ENCODE measurements around the gene HGS.
"Not testable (repeated sequence)": the region's sequence is repeated elsewhere in the genome, so short reads cannot be mapped to it uniquely, and the experiment has no call there.

- TF ChIP-seq, protein P1, sequence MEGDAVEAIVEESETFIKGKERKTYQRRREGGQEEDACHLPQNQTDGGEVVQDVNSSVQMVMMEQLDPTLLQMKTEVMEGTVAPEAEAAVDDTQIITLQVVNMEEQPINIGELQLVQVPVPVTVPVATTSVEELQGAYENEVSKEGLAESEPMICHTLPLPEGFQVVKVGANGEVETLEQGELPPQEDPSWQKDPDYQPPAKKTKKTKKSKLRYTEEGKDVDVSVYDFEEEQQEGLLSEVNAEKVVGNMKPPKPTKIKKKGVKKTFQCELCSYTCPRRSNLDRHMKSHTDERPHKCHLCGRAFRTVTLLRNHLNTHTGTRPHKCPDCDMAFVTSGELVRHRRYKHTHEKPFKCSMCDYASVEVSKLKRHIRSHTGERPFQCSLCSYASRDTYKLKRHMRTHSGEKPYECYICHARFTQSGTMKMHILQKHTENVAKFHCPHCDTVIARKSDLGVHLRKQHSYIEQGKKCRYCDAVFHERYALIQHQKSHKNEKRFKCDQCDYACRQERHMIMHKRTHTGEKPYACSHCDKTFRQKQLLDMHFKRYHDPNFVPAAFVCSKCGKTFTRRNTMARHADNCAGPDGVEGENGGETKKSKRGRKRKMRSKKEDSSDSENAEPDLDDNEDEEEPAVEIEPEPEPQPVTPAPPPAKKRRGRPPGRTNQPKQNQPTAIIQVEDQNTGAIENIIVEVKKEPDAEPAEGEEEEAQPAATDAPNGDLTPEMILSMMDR (IDR thresholded peaks at IDR 0.05): not testable (repeated sequence)
- not testable (repeated sequence) for TF ChIP-seq POLR2AphosphoS5, POLR2A (IDR thresholded peaks at IDR 0.05)
These were observed 55.8 kb downstream of the HGS start for GRCh38 chr17:81739593-81739992.

Data from transverse colon (tissue), 4 donors.